Jurkat, Clone E6-1 (cell line): ENCODE results near the gene TIMMDC1.
A peak's percentile ranks its signal among the peaks of the same experiment; 100 is the strongest.
"Not testable (repeated sequence)": the region's sequence is repeated elsewhere in the genome, so short reads cannot be mapped to it uniquely, and the experiment has no call there.

Source experiments
- DNase-seq: peaks from one replicate; pipeline ENCODE4 v3.0.0-alpha.2; 2011; ENCODE audit warnings: low read depth, low spot score
- H3K4me3 ChIP-seq: 2 replicates; pipeline ENCODE4 v1.5.1; 2011; ENCODE audit warnings: mild to moderate bottlenecking, low read length, control low read depth, moderate library complexity

The TIMMDC1 gene

GRCh38 chr3:119550192-119550910, 52.0 kb downstream of the TIMMDC1 start:
- DNase-seq = no peak
- H3K4me3 ChIP-seq = no peak overlapping the region

DNA sequence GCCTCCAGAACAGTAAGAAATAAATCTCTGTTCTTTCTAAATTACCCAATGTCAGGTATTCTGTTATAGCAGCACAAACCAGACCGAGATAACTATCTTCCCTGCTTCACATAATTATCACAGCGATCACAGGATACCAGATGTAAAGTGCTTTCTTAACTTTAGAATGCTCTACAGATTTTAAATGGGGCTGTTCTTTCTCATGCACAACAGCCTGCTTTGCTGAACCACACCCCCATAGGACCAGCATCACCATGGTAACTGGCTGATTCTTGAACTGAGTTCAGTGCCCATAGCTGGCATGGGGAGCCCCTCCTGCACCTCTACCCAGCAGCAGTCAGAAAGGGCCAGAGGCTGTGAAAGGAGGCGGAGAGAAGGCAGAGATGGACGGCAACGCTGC, 53.3 kb downstream of the TIMMDC1 start:
- no peak overlapping the region for H3K4me3 ChIP-seq

GRCh38 chr3:119552928-119553327, 54.6 kb downstream of the TIMMDC1 start:
- not testable (repeated sequence) for H3K4me3 ChIP-seq

More for the DNA sequence above, 53.3 kb downstream of the TIMMDC1 start:
- DNase-seq = peak; percentile 3

DNA sequence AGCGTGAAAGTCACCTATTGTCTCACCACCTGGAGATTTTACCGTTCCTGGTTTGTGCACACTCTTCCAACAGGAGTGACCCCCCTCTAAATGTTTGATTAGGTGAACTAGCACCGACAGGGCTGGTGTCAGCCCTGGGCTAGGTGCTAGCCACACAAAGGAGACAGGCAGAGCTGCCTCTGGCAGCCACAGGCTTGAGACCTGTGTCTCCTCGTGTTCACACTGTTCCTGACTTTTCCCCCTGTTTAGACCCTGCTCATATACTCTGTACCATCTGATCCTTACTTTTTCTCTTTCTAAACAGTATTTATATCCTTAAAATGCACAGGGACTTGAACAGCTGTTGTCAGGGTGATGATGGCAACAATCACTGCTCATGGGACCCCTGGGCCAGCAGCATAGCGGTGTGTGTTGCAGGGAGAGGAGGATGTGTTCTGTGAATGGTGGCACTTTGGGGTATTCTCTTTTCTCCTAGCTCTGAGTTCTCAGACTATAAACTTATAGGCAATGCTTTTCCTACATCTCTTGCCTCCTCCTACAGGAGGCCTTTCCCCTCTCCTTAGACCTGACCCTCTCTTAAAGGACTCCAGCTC, 55.6 kb downstream of the TIMMDC1 start:
- no peak overlapping the region for H3K4me3 ChIP-seq
- DNase-seq = no peak

More at GRCh38 chr3:119552928-119553327, 54.6 kb downstream of the TIMMDC1 start:
- DNase-seq = not testable (repeated sequence)

DNA sequence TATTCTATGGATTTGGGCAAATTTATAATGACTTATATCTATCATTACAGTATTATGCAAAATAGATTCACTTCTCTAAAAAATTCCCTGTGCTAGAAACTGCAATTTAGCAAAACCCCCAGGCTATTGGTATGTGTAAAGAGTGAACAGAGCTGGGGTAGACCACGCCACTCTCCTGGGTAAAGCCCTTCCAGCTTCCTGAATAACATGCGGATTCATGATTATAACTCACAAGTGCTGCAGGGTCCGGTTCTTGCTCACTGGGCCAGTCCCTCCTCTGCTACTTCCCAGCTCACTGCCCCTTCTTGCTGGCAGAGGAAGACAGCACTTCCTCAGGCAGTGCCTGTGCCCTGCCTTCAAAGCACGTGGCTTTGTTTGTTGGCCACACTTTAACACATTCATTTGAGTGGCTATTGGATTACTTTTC, 57.0 kb downstream of the TIMMDC1 start:
- DNase-seq = no peak

GRCh38 chr3:119555929-119556328, 57.6 kb downstream of the TIMMDC1 start:
- no peak for DNase-seq
- no peak overlapping the region for H3K4me3 ChIP-seq

More for the DNA sequence above, 57.0 kb downstream of the TIMMDC1 start:
- H3K4me3 ChIP-seq = no peak overlapping the region

- DNase-seq = no peak
- no peak overlapping the region for H3K4me3 ChIP-seq
Measured at GRCh38 chr3:119557192-119557876, 59.0 kb downstream of the TIMMDC1 start.

DNA sequence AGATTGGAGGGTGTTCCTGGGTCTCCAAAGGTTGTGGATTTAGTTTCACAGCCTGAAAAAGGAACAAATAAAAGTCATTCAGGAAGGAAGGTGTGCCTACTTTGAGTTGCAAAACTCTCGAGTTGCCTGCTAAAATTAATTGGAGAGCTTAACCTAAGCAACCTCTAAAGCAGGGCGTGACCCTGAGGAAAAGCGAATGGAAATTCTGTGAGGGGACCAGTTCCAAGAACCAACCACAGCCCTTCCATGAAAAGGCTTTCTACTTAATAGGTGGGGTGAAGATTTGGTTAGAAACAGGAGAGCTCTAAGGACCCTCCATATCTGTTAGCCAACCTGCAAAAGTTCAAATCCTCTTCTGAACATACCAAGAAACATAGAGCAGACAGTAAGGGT, 59.5 kb downstream of the TIMMDC1 start:
- H3K4me3 ChIP-seq = no peak overlapping the region
- DNase-seq = no peak

DNA sequence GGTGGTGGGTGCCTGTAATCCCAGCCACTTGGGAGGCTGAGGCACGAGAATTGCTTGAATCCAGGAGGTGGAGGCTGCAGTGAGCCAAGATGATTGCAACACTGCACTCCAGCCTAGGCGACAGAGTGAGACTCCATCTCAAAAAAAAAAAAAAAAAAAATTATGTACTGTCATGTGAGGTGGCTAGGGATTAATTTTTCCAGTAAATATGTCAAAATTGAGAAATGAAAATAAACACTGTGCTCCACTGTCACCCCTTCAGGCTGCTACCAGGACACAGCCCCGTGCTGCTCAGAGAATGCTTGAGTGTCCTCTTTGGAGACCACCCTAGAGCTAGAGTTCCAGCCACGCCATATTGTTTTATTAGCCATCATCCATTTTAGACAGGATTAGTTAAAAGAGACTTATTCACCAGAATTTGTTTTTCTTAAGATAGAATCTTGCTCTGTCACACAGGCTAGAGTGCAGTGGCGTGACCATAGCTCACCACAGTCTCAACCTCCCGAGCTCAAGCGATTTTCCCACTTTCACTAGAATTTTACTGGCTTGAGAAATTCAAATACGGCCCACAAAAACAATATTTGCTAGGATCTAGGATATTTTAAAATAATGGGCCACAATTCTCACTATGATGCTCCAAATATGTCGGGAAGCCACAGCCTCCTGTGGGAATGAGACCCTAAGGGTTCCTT, 60.4 kb downstream of the TIMMDC1 start:
- DNase-seq = no peak
- H3K4me3 ChIP-seq = no peak overlapping the region

- H3K4me3 ChIP-seq = no peak within 1 kb of the TSS
Measured at GRCh38 chr3:119559441-119559963, 61.2 kb downstream of the TIMMDC1 start, which contains the start of gene CD80. Gene CD80, minus strand, starts transcription at chr3:119559614. Its CDS starts 1,886 bp downstream, at chr3:119557728.

GRCh38 chr3:119560160-119560559, 61.8 kb downstream of the TIMMDC1 start:
- no peak overlapping the region for H3K4me3 ChIP-seq
- DNase-seq = no peak

More at GRCh38 chr3:119559441-119559963, 61.2 kb downstream of the TIMMDC1 start, which contains the start of gene CD80:
- DNase-seq = peak; percentile 75

- DNase-seq = no peak
- no peak overlapping the region for H3K4me3 ChIP-seq
Measured at GRCh38 chr3:119562307-119562961, 64.1 kb downstream of the TIMMDC1 start.

DNA sequence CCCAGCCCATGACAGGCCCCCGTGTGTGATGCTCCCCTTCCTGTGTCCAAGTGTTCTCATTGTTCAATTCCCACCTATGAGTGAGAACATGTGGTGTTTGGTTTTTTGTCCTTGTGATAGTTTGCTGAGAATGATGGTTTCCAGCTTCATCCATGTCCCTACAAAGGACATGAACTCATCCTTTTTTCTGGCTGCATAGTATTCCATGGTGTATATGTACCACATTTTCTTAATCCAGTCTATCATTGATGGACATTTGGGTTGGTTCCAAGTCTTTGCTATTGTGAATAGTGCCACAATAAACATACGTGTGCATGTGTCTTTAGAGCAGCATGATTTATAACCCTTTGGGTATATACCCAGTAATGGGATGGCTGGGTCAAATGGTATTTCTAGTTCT, 65.0 kb downstream of the TIMMDC1 start:
- not testable (repeated sequence) for H3K4me3 ChIP-seq, DNase-seq

DNA sequence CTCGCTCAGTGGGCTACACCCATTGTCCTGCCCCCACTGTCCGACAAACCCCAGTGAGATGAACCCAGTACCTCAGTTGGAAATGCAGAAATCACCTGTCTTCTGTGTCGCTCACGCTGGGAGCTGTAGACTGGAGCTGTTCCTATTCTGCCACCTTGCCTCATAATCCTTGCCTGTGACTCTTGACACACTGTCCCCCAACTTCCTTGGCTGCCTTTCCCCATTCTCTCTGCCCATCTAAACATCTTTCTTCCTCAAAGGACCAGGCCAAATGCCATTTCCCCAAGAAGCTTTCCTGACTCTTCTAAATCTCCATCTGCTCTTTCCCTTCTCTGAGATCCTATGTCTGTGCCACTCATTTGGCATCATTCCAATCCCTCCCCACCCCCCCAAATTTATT, 70.8 kb downstream of the TIMMDC1 start:
- H3K4me3 ChIP-seq = no peak overlapping the region

DNA sequence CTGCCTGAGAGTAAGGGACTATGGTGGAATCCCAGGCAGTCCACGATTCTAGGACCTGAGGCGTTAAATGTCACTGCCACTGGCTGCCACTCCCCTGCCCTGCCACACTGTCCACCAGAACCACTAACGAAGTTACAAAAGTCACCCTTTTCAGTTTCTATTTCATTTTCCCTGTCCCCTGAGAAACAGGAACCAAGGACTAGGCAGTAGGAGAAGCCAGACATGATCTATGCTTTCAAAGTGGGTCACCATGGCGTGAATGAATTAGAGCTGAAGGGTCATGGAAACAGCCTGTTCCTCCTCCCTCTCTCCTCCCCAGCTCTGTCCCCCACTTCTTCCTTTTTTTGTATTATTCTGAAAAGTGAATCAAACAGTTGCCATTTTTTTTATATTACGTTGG, 71.9 kb downstream of the TIMMDC1 start:
- no peak for DNase-seq

More for the DNA sequence above, 70.8 kb downstream of the TIMMDC1 start:
- no peak for DNase-seq

DNA sequence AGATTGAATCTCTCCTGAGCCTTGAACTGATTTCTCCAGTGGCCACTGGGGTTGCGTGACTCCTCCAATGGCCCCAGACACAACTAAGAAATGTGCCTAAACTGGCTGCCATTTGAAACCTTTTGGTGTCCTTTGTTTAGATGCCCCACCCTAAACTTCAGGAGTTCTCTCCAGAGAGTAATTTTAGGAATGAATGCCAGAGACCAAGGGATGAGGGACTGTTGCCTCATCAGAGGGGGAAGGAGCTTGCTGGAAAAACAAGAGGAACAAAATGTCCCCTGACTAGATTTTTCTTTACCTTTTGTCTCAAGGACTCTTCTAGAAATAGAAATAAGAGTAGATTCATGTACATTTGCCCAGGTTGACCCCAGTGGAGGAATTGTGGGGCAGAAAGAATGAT, 72.9 kb downstream of the TIMMDC1 start:
- no peak for DNase-seq

More for the DNA sequence above, 71.9 kb downstream of the TIMMDC1 start:
- no peak overlapping the region for H3K4me3 ChIP-seq

DNA sequence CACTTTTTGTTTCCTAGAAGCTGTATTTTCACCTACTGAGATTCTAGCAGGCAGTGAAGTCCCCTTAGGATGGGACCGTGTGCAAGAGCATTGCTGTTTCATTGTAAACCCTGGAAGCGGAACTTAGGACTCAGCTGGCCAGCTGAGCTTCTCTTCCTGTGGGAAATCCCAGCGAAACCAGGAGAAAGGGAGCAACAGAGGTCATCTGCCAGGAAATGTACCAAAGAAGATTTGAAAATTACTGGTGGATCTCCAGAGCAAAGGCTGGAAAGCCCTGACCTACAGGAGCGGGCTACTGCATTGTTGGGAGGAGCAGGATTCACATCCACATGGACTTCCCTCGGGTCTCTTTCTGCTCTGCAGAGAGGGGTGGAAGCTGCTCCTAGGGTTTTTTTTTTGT, 73.3 kb downstream of the TIMMDC1 start:
- no peak for DNase-seq
- H3K4me3 ChIP-seq = no peak overlapping the region

More for the DNA sequence above, 72.9 kb downstream of the TIMMDC1 start:
- no peak overlapping the region for H3K4me3 ChIP-seq
